Measurements from ENCODE around the gene TLCD2.
"Not testable (repeated sequence)": the region's sequence is repeated elsewhere in the genome, so short reads cannot be mapped to it uniquely, and the experiment has no call there.

- not testable (repeated sequence) for TF ChIP-seq POLR2A (IDR thresholded peaks at IDR 0.05; ENCODE audit: low read length); GATA1 (IDR thresholded peaks at IDR 0.05; ENCODE audit: low read depth, low read length)
These were observed 1.3 kb downstream of the TLCD2 start for GRCh38 chr17:1708791-1709346.

Data from erythroblast (primary cell).